NCI-H82 treated with DMSO at 0.1 percent for 48 hours (cell line): Measurements from ENCODE around the gene TEX52.

ENCODE experiments used
- DNase-seq: peaks from one replicate; lab custom pipeline; 2025; ENCODE audit not compliant: unreplicated experiment; lab: John Stamatoyannopoulos, UW

TEX52 gene

GRCh38 chr12:2833810-2834209 lies 23.0 kb downstream of the TEX52 start:
- DNase-seq, result no peak

GRCh38 chr12:2833327-2833726 lies 23.5 kb downstream of the TEX52 start:
- DNase-seq, result no peak

GRCh38 chr12:2832550-2833127 lies 24.2 kb downstream of the TEX52 start:
- DNase-seq, result no peak

- DNase-seq, result no peak
Observed at GRCh38 chr12:2829275-2829674, 27.6 kb downstream of the TEX52 start.

DNA sequence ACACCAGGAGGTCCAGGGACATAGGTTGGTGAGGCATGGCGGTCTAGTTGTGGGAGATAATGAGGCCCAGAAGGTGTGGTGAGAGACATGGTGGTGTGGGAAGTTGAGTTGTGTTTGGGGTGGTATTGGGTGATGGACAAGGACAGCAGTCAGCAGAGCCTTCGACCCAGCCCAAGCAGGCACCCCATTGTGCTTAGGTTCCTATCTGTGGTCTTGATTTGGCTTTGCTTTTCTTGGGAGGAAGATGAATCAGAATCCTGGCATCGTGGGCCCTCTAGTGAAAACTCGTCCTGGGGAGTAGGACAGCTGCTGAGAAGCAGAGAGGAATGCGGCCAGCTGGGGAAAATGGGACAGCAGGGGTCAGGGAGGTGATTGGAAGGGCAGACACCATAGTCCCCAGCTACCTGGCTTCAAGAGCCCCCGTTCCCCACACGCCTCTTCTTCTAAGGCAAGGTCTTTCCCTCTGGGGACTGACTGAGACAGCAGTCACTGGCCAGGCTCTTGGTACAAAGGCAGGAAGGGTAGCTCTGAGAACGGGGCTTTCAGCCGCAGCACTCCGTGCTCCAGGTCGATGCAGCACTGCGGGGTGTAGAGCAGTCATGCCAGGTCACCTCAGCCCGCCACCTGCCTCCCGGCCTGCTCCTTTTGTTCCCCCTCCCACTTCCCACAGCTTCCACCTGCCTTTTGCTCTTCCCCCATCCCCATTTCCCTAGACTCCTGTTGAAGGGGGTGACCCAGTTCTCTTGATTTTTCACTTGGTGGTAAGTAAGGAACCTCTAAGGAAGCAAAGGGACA lies 29.9 kb downstream of the TEX52 start:
- no peak for DNase-seq

DNA sequence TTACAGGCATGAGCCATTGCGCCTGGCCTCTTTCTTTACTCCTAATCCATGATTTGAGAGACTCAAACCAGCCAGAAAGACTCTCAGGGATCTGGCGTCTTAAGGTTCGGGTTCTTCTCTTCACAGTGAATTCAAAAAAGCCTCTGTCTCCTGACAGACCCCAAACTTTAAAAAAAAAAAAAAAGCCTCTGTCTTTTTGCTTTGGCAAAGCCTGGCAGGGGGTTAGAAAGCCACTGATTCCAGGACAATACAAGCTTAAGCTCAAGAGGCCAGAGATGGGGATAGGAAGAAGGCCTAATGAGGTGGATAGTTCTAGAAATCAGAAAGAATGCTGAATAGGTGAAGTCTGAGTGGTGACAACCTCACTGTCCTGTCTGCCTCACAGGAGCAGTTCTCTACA lies 30.8 kb downstream of the TEX52 start:
- DNase-seq, result no peak

DNA sequence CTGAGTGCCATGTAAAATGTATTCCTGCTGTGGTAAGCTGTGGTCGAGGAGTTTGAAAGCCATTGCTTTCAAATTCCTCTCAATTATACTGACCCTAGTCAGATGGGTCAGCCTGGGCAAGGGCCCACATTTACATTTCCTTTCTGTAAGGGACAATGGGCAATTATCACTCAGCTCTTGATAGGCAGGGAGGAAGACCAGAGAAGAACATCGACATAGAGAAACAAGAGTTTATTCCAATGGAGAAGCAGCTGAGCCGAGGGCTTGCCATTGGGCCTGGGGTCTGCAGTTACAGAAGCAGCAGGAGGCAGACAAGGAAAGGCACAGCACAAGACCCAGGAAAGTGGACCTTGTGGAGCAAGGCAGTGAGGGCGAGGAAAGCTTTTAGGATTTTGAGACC lies 31.7 kb downstream of the TEX52 start:
- no peak for DNase-seq

GRCh38 chr12:2824541-2824940 lies 32.3 kb downstream of the TEX52 start:
- no peak for DNase-seq

- no peak for DNase-seq
Observed at GRCh38 chr12:2823483-2823882, 33.4 kb downstream of the TEX52 start.

- no peak for DNase-seq
Observed at GRCh38 chr12:2820432-2820831, 36.4 kb downstream of the TEX52 start.

DNA sequence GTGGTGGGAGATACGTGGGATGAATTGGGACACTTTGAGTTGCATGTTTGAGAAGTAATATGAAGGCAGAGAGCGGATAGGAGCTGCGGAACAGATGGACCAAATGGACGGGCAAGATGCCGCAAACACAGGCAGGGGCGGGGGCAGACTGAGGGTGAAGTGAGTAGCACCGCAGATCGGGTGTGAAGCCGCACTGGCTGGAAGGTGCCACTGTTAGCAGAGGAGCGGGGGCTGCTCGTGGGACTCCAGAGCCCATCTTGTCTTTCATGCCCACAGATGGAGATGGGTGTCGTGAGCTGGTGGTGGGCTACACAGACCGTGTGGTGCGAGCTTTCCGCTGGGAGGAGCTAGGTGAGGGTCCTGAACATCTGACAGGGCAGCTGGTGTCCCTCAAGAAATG lies 37.0 kb downstream of the TEX52 start:
- DNase-seq, result no peak

DNA sequence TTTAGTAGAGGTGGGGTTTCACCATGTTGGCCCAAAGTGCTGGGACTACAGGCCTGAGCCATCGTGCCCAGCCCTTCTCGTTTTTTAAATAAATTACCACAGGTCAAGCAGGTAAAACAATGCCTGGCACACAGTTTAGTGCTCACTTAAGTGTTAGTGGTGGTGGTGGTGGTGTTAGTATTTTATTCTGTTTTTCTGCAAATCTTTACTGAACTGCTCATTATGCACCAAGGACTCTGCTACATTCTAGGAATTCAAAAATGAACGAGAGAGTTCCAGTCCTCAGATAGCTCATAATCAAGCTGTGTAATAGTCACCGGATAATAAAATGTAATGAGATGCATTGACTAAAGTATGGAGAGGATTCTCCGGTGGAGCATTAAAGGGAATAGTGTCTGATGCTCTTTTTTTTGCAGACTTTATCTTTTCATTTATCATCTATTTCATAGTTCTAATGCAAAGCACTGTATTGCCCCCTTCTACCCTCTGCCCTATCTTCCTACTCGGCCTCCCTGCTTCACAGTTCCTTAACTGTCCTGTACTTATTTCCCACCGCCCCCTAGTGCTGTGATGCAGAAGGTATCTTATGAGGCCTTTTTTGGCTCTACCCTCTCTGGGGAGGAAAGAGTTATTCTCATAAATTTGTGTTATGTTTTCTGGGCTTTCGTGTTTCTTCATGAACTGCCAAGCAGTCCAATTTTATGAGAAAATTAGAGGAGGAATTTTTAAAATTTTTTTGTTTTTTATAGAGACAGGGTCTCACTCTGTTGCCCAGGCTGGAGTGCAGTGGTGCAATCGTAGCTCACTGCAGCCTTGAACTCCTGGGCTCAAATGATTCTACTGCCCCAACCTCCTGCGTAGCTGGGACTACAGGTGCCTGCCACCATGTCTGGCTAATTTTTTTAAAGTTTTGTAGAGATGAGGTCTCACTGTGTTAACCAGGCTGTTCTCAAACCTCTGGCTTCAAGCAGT lies 43.3 kb downstream of the TEX52 start:
- peak; percentile 62 for DNase-seq

- DNase-seq, result peak; percentile 99
Observed at GRCh38 chr12:2812290-2813213, 44.3 kb downstream of the TEX52 start, which contains the start of gene ITFG2. Gene ITFG2 (plus strand): TSS chr12:2812668. CDS start chr12:2812761, 93 bp downstream.

- no peak for DNase-seq
Observed at GRCh38 chr12:2811801-2812200, 45.0 kb downstream of the TEX52 start.

GRCh38 chr12:2806700-2807099 lies 50.1 kb downstream of the TEX52 start:
- DNase-seq, result no peak

DNA sequence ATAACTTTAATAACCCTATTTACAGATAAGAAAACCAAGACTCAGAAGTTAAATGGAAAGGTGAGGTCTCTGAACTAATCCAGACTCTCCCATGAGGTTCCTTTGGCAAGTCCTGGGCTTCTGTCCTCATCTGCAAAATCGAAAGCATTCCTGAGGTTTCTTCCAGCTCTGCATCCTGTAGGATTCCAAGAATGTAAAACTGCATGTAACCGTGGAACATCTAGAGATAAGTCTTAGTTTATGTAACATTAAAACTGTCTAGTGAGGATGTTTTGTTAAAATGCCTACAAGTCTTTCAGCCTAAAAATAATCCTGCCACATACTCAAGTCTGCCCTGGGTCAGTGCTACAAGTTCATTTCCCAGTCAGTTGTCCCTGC lies 51.7 kb downstream of the TEX52 start:
- no peak for DNase-seq

- DNase-seq, result no peak
Observed at GRCh38 chr12:2804393-2805142, 52.3 kb downstream of the TEX52 start.

DNA sequence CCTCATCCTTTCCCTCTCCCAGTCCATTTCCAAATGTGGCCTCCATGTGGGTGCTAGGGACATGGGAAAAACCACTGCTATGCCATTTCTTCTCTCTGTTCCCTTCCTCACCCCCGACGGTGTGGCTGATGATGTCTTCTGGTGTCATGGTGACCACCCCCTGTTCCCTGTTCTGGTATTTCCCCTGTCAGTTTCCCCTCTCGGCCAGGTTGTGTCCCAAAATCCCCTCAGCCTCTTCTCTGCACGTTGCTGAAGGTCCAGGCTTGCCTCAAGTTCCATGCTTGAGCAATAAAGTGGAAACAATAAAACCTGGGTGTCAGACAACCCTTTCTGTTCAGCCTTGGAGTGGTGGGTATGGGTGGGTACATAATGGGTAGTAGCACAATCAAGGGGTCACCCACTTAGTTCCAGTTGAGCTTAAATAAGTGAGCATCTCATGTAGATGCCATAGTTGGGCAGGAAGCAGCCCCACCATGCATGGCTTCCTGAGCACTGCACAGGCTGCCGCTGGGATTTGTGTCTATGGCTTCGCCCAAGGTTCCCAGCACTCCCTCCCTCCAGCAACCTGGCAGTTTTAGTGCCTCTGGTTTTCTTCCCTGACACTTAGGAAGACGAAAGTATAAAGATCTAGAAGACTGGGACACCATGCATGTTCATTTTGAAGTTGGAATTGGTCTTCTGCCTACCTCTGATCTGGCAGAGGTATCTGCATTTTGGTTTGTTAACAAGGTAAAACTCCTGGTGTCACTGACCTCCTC lies 53.0 kb downstream of the TEX52 start:
- DNase-seq, result no peak
